Middle frontal gyrus (tissue), 1 donor: ENCODE results near the gene RPS6KA4.
"Not testable (repeated sequence)": the region's sequence is repeated elsewhere in the genome, so short reads cannot be mapped to it uniquely, and the experiment has no call there.

Source experiments
- DNase-seq: peaks from one replicate; pipeline ENCODE4 v3.0.0-alpha.2; 2015; ENCODE audit warnings: low spot score; ENCODE audit errors: extremely low spot score

RPS6KA4 gene

GRCh38 chr11:64415996-64416728 lies 57.2 kb downstream of the RPS6KA4 start:
- DNase-seq, result no peak

GRCh38 chr11:64418233-64418632 lies 59.3 kb downstream of the RPS6KA4 start:
- not testable (repeated sequence) for DNase-seq

- no peak for DNase-seq
These were observed 60.4 kb downstream of the RPS6KA4 start for GRCh38 chr11:64419257-64419790.

GRCh38 chr11:64419818-64420485 lies 61.0 kb downstream of the RPS6KA4 start:
- DNase-seq, result no peak
